ENCODE data around the gene GTF3C2. TPM values are rescaled to one million over a fixed set of nuclear protein-coding genes. Genes with fewer than 3 reads are reported as not detected.

GTF3C2 gene, protein sequence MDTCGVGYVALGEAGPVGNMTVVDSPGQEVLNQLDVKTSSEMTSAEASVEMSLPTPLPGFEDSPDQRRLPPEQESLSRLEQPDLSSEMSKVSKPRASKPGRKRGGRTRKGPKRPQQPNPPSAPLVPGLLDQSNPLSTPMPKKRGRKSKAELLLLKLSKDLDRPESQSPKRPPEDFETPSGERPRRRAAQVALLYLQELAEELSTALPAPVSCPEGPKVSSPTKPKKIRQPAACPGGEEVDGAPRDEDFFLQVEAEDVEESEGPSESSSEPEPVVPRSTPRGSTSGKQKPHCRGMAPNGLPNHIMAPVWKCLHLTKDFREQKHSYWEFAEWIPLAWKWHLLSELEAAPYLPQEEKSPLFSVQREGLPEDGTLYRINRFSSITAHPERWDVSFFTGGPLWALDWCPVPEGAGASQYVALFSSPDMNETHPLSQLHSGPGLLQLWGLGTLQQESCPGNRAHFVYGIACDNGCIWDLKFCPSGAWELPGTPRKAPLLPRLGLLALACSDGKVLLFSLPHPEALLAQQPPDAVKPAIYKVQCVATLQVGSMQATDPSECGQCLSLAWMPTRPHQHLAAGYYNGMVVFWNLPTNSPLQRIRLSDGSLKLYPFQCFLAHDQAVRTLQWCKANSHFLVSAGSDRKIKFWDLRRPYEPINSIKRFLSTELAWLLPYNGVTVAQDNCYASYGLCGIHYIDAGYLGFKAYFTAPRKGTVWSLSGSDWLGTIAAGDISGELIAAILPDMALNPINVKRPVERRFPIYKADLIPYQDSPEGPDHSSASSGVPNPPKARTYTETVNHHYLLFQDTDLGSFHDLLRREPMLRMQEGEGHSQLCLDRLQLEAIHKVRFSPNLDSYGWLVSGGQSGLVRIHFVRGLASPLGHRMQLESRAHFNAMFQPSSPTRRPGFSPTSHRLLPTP
- total RNA-seq (10 to 100 TPM; 21.2 to 30.7 (median 26.7) TPM), polyA plus RNA-seq (10 to 100 TPM; 33.1 to 34.3 TPM)

- intact Hi-C loops (cut with DNase I): no loop called here
- no peaks in the 10 kb centered on the region for H3K36me3 ChIP-seq
- H3K27me3 ChIP-seq: no peaks in the 10 kb centered on the region
- FAIRE-seq (no peak), ATAC-seq (peak; percentile 93 to 98 (median 96)), DNase-seq (peak; percentile 93 to 98 (median 95))
- WGBS, 2 donors: 0% methylated on average over 67 of the region's 67 CpGs
- H3K9me3 ChIP-seq: no peaks in the 10 kb centered on the region
- peak within 1 kb of the TSS; percentile 47 to 91 (median 74) for H3K4me3 ChIP-seq
- H3K4me1 ChIP-seq: peaks cover 4 to 29% (median 23%) of the 10 kb centered on the region in 3 donors
- peak within 1 kb of the TSS; percentile 74 to 90 (median 86) for H3K27ac ChIP-seq
- TF ChIP-seq, protein P1, sequence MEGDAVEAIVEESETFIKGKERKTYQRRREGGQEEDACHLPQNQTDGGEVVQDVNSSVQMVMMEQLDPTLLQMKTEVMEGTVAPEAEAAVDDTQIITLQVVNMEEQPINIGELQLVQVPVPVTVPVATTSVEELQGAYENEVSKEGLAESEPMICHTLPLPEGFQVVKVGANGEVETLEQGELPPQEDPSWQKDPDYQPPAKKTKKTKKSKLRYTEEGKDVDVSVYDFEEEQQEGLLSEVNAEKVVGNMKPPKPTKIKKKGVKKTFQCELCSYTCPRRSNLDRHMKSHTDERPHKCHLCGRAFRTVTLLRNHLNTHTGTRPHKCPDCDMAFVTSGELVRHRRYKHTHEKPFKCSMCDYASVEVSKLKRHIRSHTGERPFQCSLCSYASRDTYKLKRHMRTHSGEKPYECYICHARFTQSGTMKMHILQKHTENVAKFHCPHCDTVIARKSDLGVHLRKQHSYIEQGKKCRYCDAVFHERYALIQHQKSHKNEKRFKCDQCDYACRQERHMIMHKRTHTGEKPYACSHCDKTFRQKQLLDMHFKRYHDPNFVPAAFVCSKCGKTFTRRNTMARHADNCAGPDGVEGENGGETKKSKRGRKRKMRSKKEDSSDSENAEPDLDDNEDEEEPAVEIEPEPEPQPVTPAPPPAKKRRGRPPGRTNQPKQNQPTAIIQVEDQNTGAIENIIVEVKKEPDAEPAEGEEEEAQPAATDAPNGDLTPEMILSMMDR (IDR thresholded peaks at IDR 0.05): no peak
These were observed at the start of gene GTF3C2 for GRCh38 chr2:27356382-27357181. Gene GTF3C2 (minus strand): TSS chr2:27356764. CDS start chr2:27343554, 13,210 bp downstream.

GRCh38 chr2:27400348-27401135 is 44.0 kb upstream of the GTF3C2 start:
- ATAC-seq: no peak
- WGBS, 2 donors: 96 to 100% methylated on average over 2 of the region's 2 CpGs

GRCh38 chr2:27398962-27399361 is 42.4 kb upstream of the GTF3C2 start:
- TF ChIP-seq, protein P1 (IDR thresholded peaks at IDR 0.05): no peak
- no peaks in the 10 kb centered on the region for H3K9me3 ChIP-seq
- no peak for DNase-seq
- WGBS, 2 donors: 89 to 94% methylated on average over 5 of the region's 5 CpGs
- H3K36me3 ChIP-seq: no peaks in the 10 kb centered on the region
- no peaks in the 10 kb centered on the region for H3K27me3 ChIP-seq
- no peak overlapping the region for H3K4me3 ChIP-seq
- H3K27ac ChIP-seq: no peak overlapping the region
- no peaks in the 10 kb centered on the region for H3K4me1 ChIP-seq
- intact Hi-C loops (cut with DNase I): no loop called here
- no peak for FAIRE-seq
- ATAC-seq: no peak

More at GRCh38 chr2:27400348-27401135, 44.0 kb upstream of the GTF3C2 start:
- Histone ChIP-seq H3K27me3 (no peaks in the 10 kb centered on the region), H3K9me3 (no peaks in the 10 kb centered on the region), H3K36me3 (no peaks in the 10 kb centered on the region), H3K4me3 (no peak overlapping the region), H3K27ac (no peak overlapping the region), H3K4me1 (no peaks in the 10 kb centered on the region)
- FAIRE-seq (no peak), DNase-seq (no peak)
- intact Hi-C loops (cut with DNase I): no loop called here
- TF ChIP-seq, protein P1 (IDR thresholded peaks at IDR 0.05): no peak

DNA sequence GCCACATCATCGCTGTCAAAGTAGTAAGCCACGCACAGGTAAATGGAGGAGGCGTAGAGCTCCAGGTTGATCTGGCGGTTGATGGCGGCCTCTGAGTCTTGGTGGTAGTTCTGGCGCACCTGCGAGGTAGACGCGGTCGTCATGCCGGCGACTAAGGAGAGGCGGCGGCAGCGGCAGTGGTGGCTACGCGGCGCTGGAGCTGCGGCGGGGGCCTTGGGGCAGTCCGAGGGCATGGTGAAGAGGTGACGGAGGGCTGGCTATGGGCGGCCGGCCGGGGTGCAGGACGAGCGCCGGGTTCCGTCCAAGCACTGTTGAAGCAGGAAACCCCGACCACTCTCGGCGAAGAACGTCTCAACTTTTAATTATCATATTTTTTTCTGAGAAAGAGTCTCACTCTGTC is 36.7 kb upstream of the GTF3C2 start:
- Histone ChIP-seq H3K27ac (no peak overlapping the region), H3K4me1 (no peaks in the 10 kb centered on the region), H3K9me3 (no peaks in the 10 kb centered on the region), H3K36me3 (no peaks in the 10 kb centered on the region), H3K27me3 (no peaks in the 10 kb centered on the region), H3K4me3 (no peak overlapping the region)
- no peak for ATAC-seq
- no peak for FAIRE-seq
- TF ChIP-seq, protein P1 (IDR thresholded peaks at IDR 0.05): no peak
- intact Hi-C loops (cut with DNase I): no loop called here
- no peak for DNase-seq
- 98% methylated on average over 31 to 33 of the region's 33 CpGs for WGBS, 2 donors

All from pancreas (tissue), 10 donors.